Osteoblast (primary cell): Measurements from ENCODE around the gene CCDC6. TPM values are rescaled to one million over a fixed set of nuclear protein-coding genes. Genes with fewer than 3 reads are reported as not detected.
"Not testable (repeated sequence)": the region's sequence is repeated elsewhere in the genome, so short reads cannot be mapped to it uniquely, and the experiment has no call there.

Source experiments
- DNase-seq: peaks from one replicate; pipeline ENCODE4 v3.0.0; 2011; ENCODE audit warnings: low spot score, mixed read lengths; ENCODE audit not compliant: insufficient read length; ENCODE audit errors: missing footprints
- H2AFZ ChIP-seq: 2 replicates; pipeline ENCODE4 v1.6.0; 2011; ENCODE audit warnings: mild to moderate bottlenecking, low read length
- H3K27ac ChIP-seq: 2 replicates; pipeline ENCODE4 v1.5.1; 2011; ENCODE audit warnings: mild to moderate bottlenecking, low read depth, low read length, moderate library complexity
- H3K27me3 ChIP-seq: 2 replicates; pipeline ENCODE4 v1.6.0; 2012; ENCODE audit warnings: mild to moderate bottlenecking, control low read depth, inconsistent platforms, low read length, moderate library complexity; ENCODE audit not compliant: insufficient read depth
- H3K36me3 ChIP-seq: 2 replicates; pipeline ENCODE4 v1.5.1; 2011; ENCODE audit warnings: mild to moderate bottlenecking, low read length, control low read depth, moderate library complexity; ENCODE audit not compliant: insufficient read depth
- H3K4me1 ChIP-seq: 2 replicates; pipeline ENCODE4 v1.5.1; 2011; ENCODE audit warnings: mild to moderate bottlenecking, low read length, control low read depth, moderate library complexity; ENCODE audit not compliant: insufficient read depth
- H3K4me2 ChIP-seq: 2 replicates; pipeline ENCODE4 v1.6.0; 2011; ENCODE audit warnings: mild to moderate bottlenecking, low read length; ENCODE audit not compliant: insufficient read depth
- H3K4me3 ChIP-seq: fragments of 200-600 bp; sonication (generic); 3 replicates; pipeline ENCODE4 v1.5.1; 2012; ENCODE audit warnings: mild to moderate bottlenecking, low read length, inconsistent platforms; ENCODE audit not compliant: insufficient read depth
- H3K79me2 ChIP-seq: 2 replicates; pipeline ENCODE4 v1.6.0; 2012; ENCODE audit warnings: mild to moderate bottlenecking, low read length, control low read depth, inconsistent platforms; ENCODE audit not compliant: insufficient read depth
- H3K9me3 ChIP-seq: 2 replicates; pipeline ENCODE4 v1.5.1; 2011; ENCODE audit warnings: low read depth, low read length, control low read depth
- H4K20me1 ChIP-seq: 2 replicates; pipeline ENCODE4 v1.6.0; 2012; ENCODE audit warnings: mild to moderate bottlenecking, low read length, control low read depth; ENCODE audit not compliant: insufficient read depth
- CTCF ChIP-seq: IDR thresholded peaks from 2 replicates; pipeline ENCODE4 v1.5.1; 2011; ENCODE audit warnings: mild to moderate bottlenecking, low read depth, low read length, moderate library complexity; ENCODE audit errors: extremely low read depth
- total RNA-seq: library from RNA; depleted of rRNA; stranded (reverse); fragments of >200 nt; gene quantifications from 2 replicates; pipeline ENCODE4 v1.2.3, GENCODE V29; 2012

Gene CCDC6
- total RNA-seq, 1 donor = 51.8 TPM

- TF ChIP-seq CTCF = no peak
- Histone ChIP-seq H3K9me3 (no peaks in the 10 kb centered on the region), H3K27me3 (no peaks in the 10 kb centered on the region), H3K36me3 (peaks cover 5% of the 10 kb centered on the region), H2AFZ (no peak overlapping the region), H4K20me1 (peaks cover 56% of the 10 kb centered on the region), H3K4me1 (no peaks in the 10 kb centered on the region), H3K79me2 (peaks cover 92% of the 10 kb centered on the region), H3K4me3 (no peak overlapping the region), H3K27ac (no peak overlapping the region), H3K4me2 (no peak overlapping the region)
- no peak for DNase-seq
Observed at GRCh38 chr10:59887972-59888640, 18.2 kb downstream of the CCDC6 start.

DNA sequence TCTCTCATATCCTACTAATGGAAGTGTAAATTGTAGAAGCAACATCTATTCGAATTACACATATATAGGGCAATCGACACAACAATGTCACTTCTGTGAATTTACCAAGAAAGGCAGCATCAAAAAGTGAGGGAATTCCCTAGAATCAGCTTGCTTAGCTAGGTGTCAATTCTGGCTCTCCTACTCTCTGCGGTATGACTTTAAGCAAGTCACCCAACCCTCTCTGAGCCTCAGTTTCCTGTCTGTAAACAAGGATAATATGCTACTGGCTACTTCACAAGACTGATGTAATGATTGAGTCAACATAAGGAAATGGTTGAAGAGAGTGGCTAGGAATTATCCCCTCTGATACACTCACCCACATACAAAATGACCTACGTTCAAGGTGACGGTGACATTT is 19.4 kb downstream of the CCDC6 start:
- no peak for DNase-seq
- H4K20me1 ChIP-seq = peaks cover 46% of the 10 kb centered on the region
- no peaks in the 10 kb centered on the region for H3K9me3 ChIP-seq
- H3K4me2 ChIP-seq = no peak overlapping the region
- H3K36me3 ChIP-seq = peaks cover 5% of the 10 kb centered on the region
- no peak overlapping the region for H3K4me3 ChIP-seq
- no peaks in the 10 kb centered on the region for H3K4me1 ChIP-seq
- H3K79me2 ChIP-seq = peaks cover 83% of the 10 kb centered on the region
- no peaks in the 10 kb centered on the region for H3K27me3 ChIP-seq
- H3K27ac ChIP-seq = no peak overlapping the region
- TF ChIP-seq CTCF = no peak
- no peak overlapping the region for H2AFZ ChIP-seq

DNA sequence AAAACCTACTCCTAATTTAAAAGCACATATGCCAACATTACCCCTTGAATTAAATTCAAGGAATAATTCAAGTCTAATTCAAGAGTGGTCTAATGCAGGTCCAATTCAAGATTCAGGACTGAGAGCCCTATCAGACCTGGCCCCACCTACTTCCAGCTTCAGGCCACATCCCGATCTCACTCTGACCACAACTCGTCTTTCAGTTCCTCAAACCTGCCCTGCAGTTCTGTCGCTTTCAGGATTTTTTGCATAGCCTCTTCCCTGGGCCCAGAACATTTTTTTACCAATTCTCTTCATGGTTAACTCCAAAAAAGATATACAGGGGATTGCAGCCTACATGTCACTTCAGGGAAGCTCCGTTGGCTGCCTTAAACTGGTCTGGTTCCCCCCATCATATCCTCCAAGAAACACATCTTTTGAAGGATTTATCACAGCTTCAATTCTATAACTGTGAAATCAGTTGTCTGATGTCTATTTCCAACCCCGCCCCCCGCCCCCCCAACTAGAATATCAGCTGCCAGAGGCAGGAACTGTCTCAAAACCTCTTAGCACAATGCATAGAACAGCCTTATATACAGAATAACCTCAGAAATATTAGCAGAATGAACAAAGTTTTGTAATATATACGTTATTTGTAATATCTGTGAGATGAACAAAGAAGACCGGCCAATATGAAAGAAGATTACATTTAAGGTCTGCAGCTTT is 20.8 kb downstream of the CCDC6 start:
- H3K27ac ChIP-seq = no peak overlapping the region
- no peak for TF ChIP-seq CTCF
- peaks cover 5% of the 10 kb centered on the region for H3K36me3 ChIP-seq
- H3K4me1 ChIP-seq = no peaks in the 10 kb centered on the region
- no peak overlapping the region for H2AFZ ChIP-seq
- peaks cover 37% of the 10 kb centered on the region for H4K20me1 ChIP-seq
- H3K79me2 ChIP-seq = peaks cover 84% of the 10 kb centered on the region
- H3K4me3 ChIP-seq = no peak overlapping the region
- H3K27me3 ChIP-seq = no peaks in the 10 kb centered on the region
- no peak for DNase-seq
- H3K4me2 ChIP-seq = no peak overlapping the region
- H3K9me3 ChIP-seq = no peaks in the 10 kb centered on the region

- not testable (repeated sequence) for H3K4me2 ChIP-seq, H3K36me3 ChIP-seq, H3K27ac ChIP-seq, H2AFZ ChIP-seq, H3K27me3 ChIP-seq, H3K9me3 ChIP-seq, DNase-seq, H3K4me3 ChIP-seq, H3K4me1 ChIP-seq
- Histone ChIP-seq H3K79me2 (peaks cover 85% of the 10 kb centered on the region), H4K20me1 (peaks cover 32% of the 10 kb centered on the region)
Observed at GRCh38 chr10:59884893-59885292, 21.5 kb downstream of the CCDC6 start.
